Activated naive CD4-positive, alpha-beta T cell treated with anti-CD3 and anti-CD28 coated beads, Interleukin-2, amount 50 U/mL, for 16 hours (primary cell): Measurements from ENCODE around the gene EFNB2.

Experiments
- DNase-seq: peaks from one replicate; pipeline ENCODE4 v3.0.0-alpha.2; 2020

EFNB2 gene

DNA sequence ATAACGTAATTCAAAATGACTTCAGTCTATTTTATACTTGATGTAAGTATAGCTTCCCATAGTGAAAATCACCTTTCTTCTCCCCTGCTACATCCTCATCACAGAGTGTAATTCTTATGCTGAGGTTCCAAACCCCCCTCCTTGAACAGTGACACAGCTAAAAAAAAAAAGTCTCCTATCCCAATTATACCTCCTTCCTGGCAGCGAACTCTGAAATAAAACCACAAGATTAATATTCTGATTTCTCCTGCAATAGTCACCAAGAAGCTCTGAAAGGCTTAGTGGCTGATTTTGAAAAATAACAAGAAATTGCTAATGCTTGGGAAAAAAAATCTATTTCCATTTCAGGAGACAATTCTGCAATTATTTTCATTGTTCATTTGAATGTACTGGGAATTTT, 36.3 kb downstream of the EFNB2 start:
- no peak for DNase-seq

DNA sequence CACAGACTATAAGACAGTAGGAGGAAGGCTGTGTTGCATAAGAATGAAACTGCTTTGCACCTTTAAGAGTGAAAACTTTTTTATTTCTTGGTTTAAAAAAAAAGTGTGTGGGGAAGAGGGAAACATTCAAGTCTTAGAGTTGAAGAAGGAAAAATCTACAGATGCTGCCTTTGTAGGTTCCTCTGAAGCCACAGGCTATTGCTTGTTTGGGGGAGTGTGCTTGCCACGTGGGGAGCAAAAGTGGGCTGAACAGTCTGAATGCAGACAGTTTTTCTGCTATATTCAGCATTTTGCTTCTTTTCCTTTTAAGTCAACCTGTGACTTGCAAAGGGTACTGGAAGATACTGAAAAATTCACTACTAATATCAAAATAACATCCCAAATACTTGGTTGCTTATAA, 36.9 kb downstream of the EFNB2 start:
- no peak for DNase-seq

DNA sequence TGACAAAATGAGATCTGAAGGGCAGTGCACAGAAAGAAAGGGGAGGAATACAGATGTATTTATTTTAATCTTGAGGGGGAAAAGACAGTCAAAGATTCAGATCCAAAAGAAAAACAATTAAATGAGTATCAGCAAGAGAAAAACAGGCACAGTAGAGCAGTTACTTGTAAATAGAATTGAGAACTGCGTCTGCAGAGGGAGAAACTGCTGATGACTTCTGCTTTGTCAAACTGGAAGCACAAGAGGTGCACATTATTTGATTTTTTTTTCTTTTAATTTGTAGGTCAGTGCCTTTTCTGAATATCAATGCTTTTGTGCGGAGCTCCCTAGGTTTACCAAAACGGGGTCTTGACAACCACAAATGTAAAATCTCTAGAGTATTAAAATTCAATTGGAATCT, 37.3 kb downstream of the EFNB2 start:
- DNase-seq, result no peak

DNA sequence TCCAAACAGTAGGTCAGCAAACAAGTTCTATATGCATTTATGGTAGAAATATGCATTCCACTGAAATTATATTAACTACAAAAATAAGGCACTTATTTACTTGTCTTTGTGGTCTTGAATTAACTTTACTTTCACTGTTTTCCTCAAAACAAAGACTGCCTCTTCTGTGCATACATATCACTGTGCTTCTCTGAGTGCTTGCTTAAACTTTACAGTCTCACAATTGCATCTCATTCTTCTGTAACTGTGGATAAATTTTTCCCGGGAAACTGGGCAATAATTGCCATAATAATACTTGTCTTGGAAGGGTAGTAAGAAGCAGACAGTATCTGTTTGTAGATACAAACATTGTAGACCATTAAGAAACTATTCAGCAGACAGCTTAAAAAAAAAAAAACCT, 38.4 kb downstream of the EFNB2 start:
- no peak for DNase-seq

DNA sequence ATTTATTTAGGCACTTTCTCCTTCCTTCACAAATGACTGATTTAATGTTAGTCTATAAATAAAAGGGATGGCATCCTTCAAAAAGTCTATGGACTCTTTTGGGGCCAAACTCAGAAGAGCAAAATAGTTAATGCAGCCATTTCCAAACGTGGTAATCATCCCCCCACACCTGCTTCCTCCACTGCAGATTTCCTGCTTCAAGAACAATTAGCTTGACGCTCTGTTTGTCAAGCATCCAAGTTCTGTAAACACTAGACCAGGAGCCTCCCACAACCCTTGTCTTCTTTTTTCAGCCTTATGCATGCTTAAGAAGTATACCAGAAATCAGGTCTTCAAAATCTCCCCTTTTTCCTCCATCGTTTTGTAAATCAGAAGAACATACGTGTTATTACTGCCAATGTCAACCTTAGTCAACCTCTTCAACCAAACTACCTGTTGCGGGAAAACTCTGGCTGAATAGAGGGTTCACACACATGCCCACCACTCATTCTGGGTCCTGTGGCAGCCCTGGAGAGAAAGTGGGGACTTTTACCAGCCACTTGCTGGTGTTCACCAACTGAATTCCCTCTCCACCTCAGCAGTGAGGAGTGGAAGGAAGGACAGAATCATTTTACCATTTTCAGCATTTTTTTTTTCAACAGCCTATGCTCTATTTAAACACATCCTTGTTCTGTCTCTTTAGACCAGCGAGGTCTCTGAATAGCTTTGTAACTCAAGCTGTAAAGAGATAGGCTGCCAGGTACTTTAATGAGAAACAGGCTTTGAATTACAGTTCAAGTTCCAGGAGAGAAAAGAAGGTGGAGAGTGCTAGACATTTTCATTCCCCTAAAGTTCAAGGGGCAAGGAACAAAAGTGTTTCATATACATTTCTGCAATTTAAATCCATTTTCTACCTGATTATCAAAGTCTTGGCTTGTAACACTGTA, 39.1 kb downstream of the EFNB2 start:
- no peak for DNase-seq

DNA sequence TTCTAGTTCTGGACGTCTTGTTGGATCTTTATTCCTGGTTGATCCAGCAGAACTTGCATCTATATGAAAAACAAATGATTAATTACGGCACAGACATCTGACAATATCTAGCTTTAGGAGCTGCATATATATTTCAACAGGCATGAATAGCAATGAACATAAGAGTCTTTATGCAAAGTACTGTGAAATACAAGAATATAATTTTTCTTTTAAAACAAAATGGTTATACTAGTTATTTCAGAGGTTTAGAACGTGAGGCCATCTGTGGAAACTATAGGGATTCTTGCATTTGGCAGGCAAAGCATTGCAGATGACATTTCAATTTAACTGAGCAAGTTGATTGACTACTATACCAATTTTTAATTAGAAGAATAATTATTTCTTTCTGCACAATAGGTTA, 40.5 kb downstream of the EFNB2 start:
- no peak for DNase-seq

DNA sequence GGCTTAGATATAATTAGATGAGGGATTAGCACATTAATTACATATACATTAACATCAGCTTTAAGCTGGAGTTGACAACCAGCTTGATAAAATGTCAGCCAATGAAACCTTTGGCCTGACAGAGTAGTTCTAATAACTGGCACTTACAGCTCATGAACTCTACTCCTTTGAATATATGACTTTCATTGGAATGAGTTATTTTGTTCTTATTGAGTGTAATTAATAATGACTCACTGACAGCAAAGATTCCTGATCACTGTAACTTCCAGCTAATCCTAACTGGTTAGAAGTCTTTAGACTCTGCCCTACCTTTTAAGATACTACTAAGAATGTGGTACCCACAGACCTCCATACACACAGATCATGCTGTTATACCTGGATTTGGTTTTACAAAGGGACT, 41.0 kb downstream of the EFNB2 start:
- DNase-seq, result no peak

DNA sequence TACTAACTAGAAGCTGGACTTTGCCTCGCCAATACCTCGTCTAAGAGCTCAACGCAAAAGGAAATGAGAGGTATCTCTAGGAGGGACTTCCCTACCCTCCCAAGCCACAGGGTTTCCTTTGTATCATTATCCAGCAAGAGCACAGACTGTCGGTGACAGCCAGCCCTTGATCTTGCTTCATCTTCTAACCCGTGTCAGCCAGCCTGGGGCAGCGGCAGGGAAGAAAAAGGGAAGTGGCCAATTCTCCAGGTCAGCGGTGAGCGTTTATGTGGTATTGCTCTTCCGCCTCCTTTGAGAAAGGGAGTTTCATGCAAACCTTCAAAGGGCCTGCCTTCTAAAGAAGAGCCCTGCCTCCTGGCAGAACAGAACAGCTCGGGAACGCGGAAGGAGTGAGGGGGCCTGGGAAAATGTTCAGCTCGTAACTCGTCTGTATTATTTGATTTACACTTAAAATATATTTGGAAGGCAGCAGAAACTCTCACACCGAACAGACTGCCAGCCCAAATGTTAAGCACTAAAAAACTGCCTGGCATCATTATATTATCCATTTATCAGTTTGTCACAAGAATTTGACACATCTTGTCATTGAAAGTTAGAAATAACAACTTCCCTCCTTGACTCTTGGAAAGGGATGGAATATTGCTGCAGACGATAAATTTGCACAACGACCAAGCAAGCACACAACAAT, 41.8 kb downstream of the EFNB2 start:
- DNase-seq, result no peak

DNA sequence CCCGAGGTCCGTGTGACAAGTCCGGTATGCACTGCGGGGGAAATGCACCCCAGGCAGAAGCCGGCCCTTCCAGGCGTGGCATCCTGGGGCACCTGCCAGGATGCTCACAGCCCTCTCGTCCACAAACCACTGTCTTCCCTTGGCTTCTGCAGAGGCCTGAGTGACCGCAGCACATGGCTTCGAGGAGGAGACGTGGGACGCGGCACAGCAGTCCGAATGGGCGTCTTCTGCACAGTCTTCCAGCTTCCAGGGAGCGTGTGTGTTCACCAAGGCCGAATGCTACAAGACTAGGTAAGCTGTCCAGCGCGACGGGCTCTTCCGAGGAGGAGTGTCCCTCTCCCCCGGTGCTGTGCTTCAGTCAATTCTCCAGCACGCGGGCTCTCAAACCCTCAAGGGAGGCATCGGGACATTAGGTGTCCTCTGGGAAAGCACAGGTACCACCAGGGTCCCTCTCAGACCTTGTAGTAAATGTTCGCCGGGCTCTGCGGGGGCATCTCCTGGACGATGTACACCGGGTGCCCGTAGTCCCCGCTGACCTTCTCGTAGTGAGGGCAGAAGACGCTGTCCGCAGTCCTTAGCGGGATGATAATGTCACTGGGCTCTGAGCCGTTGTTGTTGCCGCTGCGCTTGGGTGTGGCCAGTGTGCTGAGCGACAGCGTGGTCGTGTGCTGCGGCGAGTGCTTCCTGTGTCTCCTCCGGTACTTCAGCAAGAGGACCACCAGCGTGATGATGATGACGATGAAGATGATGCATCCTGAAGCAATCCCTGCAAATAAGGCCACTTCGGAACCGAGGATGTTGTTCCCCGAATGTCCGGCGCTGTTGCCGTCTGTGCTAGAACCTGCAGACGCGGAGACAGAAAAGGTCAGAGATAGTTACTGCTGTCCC, 42.6 kb downstream of the EFNB2 start:
- DNase-seq, result no peak

DNA sequence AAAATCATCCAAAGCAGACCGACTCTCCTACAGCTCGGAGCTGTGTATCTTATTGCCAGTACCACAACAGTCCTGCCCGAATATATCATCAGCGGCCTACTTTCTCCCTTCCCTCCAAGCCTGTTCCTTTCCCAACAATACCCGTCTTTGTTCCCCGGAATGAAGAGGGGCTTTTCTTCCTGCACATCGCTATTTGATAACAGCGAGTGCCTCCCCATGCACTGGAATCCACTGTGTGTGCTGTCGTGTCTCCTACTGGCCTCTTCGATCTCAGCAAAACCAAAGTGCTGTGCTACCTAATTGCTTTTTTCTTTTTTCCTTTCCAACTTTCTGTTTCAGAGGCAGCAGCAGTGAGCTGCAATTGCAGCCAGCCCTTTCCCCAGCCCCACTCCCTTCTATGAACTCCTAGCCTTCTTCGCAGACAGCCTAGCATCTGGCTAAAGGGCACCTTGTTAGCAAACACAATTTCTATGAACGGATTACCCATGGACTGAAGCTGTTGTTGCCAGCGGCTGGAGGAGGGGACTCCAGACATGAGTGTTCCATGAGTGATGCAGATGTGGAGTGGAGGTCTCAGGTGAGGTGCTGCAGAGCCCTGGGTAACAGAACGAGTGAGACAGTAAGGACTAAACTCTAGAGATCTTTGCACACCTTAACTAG, 43.4 kb downstream of the EFNB2 start:
- DNase-seq, result no peak

DNA sequence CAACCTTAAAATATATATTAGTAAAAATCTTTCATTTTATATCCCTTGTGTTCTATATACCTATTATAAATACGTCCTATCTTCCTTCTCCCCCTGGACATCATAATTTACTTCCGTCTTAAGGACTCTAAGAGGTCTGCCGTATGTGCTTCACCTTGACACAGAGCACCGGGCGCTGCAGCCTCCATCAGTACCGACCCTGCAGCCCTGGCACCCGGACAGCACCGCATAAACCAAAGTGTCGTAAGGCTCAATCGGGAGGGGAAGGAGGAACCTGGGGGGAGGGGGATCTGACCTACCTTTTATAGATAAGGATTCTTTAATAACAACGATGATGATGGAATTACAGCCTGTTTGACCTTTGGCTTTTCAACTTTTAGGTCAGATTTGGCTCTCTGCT, 44.0 kb downstream of the EFNB2 start:
- DNase-seq, result no peak

DNA sequence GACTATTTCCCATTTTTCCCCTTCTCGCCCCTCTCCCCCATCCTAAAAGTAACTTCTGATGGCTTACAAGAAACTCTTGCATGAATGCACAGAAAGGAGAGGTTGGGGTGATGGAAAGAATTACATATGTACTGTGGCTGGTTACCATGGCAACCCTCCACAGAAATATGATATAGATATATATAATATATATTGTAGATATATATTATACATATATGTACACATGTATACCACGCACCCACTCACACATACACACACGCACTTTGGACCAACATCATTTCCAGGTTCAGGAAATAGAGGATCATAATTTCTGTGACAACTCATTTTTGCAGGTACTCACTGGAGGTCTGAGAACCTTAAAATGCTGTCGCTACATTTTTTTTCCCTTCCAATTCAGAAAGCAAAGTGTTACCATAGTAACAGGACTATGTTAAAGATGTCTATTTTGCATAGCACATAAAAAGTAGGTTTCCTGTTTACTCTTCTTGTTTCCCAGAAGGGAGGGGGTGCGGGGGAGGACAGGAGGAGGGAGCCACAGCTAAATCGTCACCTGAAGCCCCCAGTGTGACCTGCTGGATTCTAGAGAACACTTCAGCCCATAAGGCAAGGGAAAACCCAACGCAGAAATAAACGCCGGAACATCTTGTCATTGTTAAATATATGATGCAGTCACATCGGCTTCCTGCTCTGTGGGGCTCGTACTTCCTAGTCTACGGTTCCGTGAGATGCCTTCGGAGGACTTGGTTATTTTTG, 44.7 kb downstream of the EFNB2 start:
- DNase-seq, result no peak

DNA sequence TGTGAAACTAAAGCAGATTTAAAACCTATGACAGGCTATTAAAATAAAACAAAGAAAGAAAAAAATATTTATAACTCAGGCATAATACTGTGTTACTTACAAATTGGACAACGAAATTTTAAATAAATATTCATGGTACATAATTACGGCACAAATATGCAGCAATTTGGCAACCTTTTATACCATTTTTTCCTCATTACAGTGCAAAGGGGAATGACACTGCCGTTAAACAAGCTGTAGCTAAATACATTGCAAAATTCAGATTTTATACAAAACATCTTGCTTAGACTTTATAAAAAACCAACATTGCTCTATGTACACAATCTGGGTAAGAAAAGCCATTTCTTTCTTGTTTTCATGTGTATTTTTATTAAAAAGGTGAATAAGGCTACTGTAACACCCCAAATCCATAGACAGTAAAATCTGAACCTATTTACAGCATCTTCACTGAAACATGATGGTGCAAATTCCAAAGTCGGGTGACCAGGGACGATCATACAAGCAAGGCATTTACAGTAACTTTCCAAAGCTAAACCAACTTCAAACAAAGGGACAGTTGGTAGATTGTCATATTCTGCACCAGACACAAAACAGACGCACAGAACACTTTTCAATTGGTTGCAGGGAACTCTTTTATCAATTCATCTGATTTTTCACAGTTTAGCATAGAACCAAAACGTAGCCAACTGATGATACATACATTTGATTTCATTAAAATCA, 45.5 kb downstream of the EFNB2 start:
- DNase-seq, result no peak

DNA sequence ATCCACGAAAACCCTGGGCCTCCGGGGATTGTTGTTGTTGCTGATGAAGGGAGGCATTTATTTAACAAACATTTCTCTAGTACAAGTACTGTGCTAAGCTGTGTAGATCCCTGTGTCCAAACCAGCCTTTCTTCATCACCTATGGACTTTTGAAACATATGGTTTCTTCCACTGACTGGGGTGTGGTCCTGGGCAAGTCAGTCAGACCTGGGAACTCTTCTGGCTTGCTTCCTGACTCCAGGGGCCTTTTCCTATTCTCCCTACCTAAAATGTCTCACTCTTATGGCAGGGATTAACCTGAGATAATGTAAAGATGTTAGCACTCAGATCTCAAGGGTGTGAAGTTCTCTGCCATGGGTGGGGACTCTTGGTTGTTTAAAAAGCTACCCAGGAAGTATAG, 46.8 kb downstream of the EFNB2 start:
- DNase-seq, result no peak

DNA sequence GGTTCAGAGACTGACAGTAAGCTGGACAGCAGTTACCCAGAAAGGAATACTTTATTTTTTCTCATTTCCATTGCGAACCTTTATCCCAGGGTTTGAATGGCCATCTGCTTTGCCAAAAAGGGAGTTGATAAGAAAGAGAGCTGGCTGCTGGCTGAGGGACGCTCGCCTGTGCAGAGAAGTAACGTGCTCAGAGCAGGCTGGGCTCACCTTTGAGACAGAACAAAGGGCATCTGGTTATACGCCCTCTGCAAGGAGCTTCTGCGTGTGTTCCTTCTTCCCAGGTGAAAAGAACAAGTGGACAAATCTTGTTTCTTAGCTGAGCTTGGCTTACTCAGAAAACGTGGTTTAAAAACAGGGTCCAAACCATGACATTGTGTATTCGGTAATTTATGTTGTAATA, 47.4 kb downstream of the EFNB2 start:
- DNase-seq, result no peak

DNA sequence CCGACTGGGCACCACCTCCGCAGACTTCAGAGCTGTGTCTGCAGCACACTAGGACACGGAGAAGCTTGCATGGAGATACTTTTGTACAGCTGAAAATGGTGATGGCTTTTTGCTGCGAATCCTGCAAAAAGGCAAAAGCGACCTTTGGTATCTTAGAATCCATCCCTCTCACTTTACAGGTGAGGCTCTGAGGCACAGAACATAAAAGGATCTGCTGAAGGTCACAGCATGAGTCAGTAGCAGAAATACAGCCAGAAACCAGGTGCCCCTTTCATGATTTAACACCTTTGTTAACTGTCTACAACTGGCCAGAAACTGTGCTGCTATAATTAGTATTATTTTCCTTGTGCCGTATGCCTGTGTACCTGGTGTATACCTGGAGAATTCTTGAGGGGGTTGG, 48.3 kb downstream of the EFNB2 start:
- no peak for DNase-seq

DNA sequence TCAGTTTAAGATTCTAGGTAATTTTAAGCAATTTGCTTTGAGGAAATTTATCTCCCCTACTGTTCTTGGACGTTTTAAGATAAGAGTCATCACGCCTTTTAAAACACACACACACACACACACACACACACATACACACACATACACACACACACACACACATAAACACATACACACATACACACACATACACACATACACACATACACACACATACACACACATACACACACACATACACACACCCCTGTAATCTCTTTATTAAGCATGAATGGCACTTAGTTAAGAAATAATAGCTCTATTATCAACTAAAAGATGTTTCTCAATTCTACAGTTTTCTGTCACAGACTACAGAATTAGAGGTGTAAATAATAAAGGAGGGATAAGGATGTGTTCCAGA, 49.2 kb downstream of the EFNB2 start:
- no peak for DNase-seq

DNA sequence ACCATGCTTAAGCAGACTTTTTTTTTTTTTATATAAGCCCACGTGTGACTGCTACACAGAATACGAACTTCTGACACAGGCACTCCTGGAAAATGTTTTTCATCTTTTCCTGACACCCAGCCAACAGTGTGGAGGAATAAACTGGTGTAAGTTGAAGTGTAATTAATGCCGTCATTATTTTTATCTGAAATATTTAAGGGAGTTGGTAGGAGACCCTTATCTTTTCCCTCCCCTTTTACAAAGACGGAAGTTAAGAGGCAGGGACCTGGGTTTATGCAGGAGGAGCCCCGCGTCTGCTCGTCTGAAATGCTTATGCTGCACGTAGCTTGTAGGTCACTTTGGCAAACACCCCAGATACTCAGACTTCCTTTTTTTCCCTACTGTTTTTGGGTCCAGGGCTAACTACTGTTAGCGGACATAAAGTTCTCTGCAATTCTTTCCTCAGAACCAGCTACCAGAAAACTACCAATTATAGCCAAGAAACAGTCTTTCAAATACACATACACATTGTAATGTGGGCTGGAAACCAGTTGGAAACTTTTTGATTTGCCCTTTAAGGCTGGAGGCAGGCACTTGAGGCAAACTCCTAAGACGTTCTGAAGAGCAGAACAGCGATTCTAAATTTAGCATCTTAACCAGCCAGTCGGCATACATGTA, 50.8 kb downstream of the EFNB2 start:
- DNase-seq, result no peak

DNA sequence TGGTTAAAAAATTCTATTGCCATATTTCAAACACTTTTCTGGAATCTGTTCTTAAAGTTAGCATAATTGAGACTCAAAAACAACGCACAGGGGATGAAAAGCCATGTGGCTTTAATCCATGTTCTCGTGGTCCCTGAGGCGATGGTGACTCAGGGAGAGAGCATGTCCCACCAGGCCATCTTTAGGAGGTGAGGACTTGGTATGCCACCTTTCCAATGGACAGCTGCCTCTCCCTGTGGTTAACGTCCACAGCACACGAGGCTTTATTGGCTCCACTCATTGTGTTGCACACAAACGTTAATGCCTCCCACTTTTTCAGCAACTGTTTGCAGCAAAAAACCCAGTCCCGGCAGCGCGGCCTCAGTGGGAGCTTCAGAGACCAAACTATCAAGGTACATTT, 51.4 kb downstream of the EFNB2 start:
- no peak for DNase-seq

DNA sequence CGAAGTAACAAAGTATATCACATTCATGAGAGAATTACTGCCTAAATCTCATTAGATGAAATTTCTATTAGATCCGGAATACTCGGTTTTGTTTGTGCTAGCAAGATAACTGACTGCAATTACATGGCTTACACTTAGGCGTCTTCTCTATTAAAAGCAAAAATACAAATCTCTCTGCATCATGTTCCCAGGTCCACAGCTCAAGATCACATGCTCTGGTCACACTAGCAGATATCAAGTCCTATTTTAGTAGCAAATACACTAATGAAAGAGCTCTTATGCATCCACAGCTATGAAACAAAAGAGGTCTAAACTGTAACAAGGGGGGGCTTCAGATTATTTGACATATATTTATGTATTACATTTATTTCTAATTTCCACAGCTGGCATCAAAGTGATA, 53.5 kb downstream of the EFNB2 start:
- no peak for DNase-seq

DNA sequence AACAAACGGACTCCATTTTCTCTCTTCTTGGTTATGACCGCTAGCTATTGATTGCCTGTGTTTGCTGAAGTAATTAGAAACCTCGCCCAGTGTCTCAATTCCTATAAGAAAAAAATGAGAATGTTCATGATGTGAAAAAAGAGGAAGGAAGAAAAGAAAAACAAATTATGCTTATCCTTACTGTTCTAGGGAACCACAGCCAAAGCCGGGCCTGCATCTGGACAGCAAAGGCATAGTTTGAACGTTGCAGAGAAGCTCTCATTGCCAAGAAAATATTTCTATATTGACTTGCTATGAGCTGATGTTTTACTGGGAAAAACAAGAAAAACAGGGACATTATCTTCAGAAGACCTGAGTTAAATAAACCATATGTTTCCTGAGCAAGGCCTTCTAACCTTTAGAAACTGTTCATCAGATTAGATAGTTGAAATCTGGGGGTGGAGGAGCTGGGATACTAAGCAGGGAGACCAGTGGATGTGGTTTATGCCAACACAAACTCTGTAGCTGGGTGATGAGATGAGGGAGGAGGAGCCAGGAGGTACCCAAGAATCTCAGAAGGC, 55.0 kb downstream of the EFNB2 start:
- no peak for DNase-seq
